HL-60 (cell line): Measurements from ENCODE around the gene BCAS3.

Experiments used
- DNase-seq, 2 experiments: peaks; one replicate each; pipeline ENCODE4 v3.0.0-alpha.2; 2010 to 2020; ENCODE audit warnings: low read depth in 1 of 2, low spot score in 1 of 2
- H3K27ac ChIP-seq: fragments of 250-450 bp; sonication (Bioruptor Pico); replicated peaks from 2 replicates; pipeline ENCODE4 v1.5.1; 2020; ENCODE audit warnings: mild to moderate bottlenecking, moderate library complexity
- H3K27me3 ChIP-seq: fragments of 250-450 bp; sonication (Bioruptor Pico); 2 replicates; pipeline ENCODE4 v1.5.1; 2021; ENCODE audit warnings: mild to moderate bottlenecking, moderate library complexity; ENCODE audit not compliant: insufficient read depth, poor library complexity, severe bottlenecking
- H3K4me3 ChIP-seq: replicated peaks from 2 replicates; pipeline ENCODE4 v1.5.1; 2011; ENCODE audit warnings: mild to moderate bottlenecking, control low read depth, low read length; ENCODE audit not compliant: insufficient read depth
- CTCF ChIP-seq: IDR thresholded peaks from one replicate; pipeline ENCODE4 v1.5.1; 2011; ENCODE audit warnings: low read length, control low read depth, inconsistent platforms; ENCODE audit not compliant: insufficient read depth
- GABPA ChIP-seq: IDR thresholded peaks from 2 replicates; pipeline ENCODE4 v1.6.1; 2012; ENCODE audit warnings: low read depth
- POLR2AphosphoS5 ChIP-seq: IDR thresholded peaks from 2 replicates; pipeline ENCODE4 v1.6.1; 2012; ENCODE audit warnings: low read depth
- REST ChIP-seq: IDR thresholded peaks from 2 replicates; pipeline ENCODE4 v1.6.1; 2012; ENCODE audit warnings: low read depth; ENCODE audit not compliant: insufficient replicate concordance
- SPI1 ChIP-seq: IDR thresholded peaks from 2 replicates; pipeline ENCODE4 v1.6.1; 2012; ENCODE audit warnings: low read depth, mild to moderate bottlenecking, borderline replicate concordance

The BCAS3 gene

GRCh38 chr17:60893475-60893874 is 215.8 kb downstream of the BCAS3 start:
- Histone ChIP-seq H3K27ac (no peak overlapping the region), H3K27me3 (no peaks in the 10 kb centered on the region), H3K4me3 (no peak overlapping the region)
- no peak for DNase-seq
- TF ChIP-seq CTCF (no peak), REST (no peak), GABPA (no peak), SPI1 (no peak), POLR2AphosphoS5 (no peak)

GRCh38 chr17:60896996-60897395 is 219.3 kb downstream of the BCAS3 start:
- H3K27ac ChIP-seq = no peak overlapping the region
- DNase-seq = no peak
- no peaks in the 10 kb centered on the region for H3K27me3 ChIP-seq
- TF ChIP-seq POLR2AphosphoS5 = no peak
- no peak for TF ChIP-seq REST
- TF ChIP-seq SPI1 = no peak
- no peak for TF ChIP-seq CTCF
- TF ChIP-seq GABPA = no peak
- H3K4me3 ChIP-seq = no peak overlapping the region

- TF ChIP-seq GABPA (no peak), POLR2AphosphoS5 (no peak), REST (no peak), SPI1 (no peak), CTCF (no peak)
- H3K27ac ChIP-seq = no peak overlapping the region
- DNase-seq = no peak
Measured at GRCh38 chr17:60899115-60899514, 221.5 kb downstream of the BCAS3 start.

More at GRCh38 chr17:60899115-60899514, 221.5 kb downstream of the BCAS3 start:
- Histone ChIP-seq H3K27me3 (no peaks in the 10 kb centered on the region), H3K4me3 (no peak overlapping the region)
